H9 (cell line): Measurements from ENCODE around the gene CLPSL2. TPM values are rescaled to one million over a fixed set of nuclear protein-coding genes. Genes with fewer than 3 reads are reported as not detected.

Experiments used
- DNase-seq: peaks from one replicate; pipeline ENCODE4 v3.0.0-alpha.2; 2017
- H2AFZ ChIP-seq: one replicate; pipeline ENCODE4 v1.6.1; 2013; ENCODE audit warnings: mild to moderate bottlenecking, low read length, control low read depth, moderate library complexity
- H2AK5ac ChIP-seq: 2 replicates; pipeline ENCODE4 v1.6.1; 2013; ENCODE audit warnings: low read length, control low read depth, mixed read lengths; ENCODE audit not compliant: insufficient read length
- H2BK120ac ChIP-seq: one replicate; pipeline ENCODE4 v1.6.1; 2013; ENCODE audit warnings: low read depth, mild to moderate bottlenecking, low read length, control low read depth, inconsistent platforms; ENCODE audit not compliant: poor library complexity, severe bottlenecking
- H2BK12ac ChIP-seq: 2 replicates; pipeline ENCODE4 v1.6.1; 2013; ENCODE audit warnings: low read length, control low read depth, mixed read lengths, low read depth; ENCODE audit not compliant: insufficient read length
- H2BK15ac ChIP-seq: 2 replicates; pipeline ENCODE4 v1.6.1; 2013; ENCODE audit warnings: low read depth, low read length, control low read depth
- H2BK20ac ChIP-seq: one replicate; pipeline ENCODE4 v1.6.1; 2013; ENCODE audit warnings: low read depth, mild to moderate bottlenecking, low read length, control low read depth, inconsistent platforms; ENCODE audit not compliant: poor library complexity, severe bottlenecking
- H2BK5ac ChIP-seq: 2 replicates; pipeline ENCODE4 v1.6.1; 2013; ENCODE audit warnings: low read length, control low read depth, mixed read lengths; ENCODE audit not compliant: insufficient read length
- H3K14ac ChIP-seq: 2 replicates; pipeline ENCODE4 v1.6.1; 2013; ENCODE audit warnings: low read length, control low read depth; ENCODE audit not compliant: insufficient read depth
- H3K18ac ChIP-seq: 2 replicates; pipeline ENCODE4 v1.6.1; 2013; ENCODE audit warnings: low read depth, mild to moderate bottlenecking, mixed read lengths, low read length, control low read depth; ENCODE audit not compliant: insufficient read length
- H3K23ac ChIP-seq: 2 replicates; pipeline ENCODE4 v1.6.1; 2013; ENCODE audit warnings: low read length, control low read depth, mixed read lengths, low read depth; ENCODE audit not compliant: insufficient read length
- H3K23me2 ChIP-seq: 2 replicates; pipeline ENCODE4 v1.6.1; 2013; ENCODE audit warnings: low read depth, mild to moderate bottlenecking, mixed read lengths, low read length, control low read depth; ENCODE audit not compliant: insufficient read length, poor library complexity, severe bottlenecking
- H3K27ac ChIP-seq: 2 replicates; pipeline ENCODE4 v1.5.1; 2013; ENCODE audit warnings: low read length, control low read depth, mixed read lengths, low read depth; ENCODE audit not compliant: insufficient read length
- H3K27me3 ChIP-seq: 2 replicates; pipeline ENCODE4 v1.6.1; 2013; ENCODE audit warnings: low read length, control low read depth, inconsistent platforms; ENCODE audit not compliant: insufficient read depth
- H3K4ac ChIP-seq: 2 replicates; pipeline ENCODE4 v1.6.1; 2013; ENCODE audit warnings: low read depth, mild to moderate bottlenecking, control low read depth, inconsistent platforms, low read length, moderate library complexity
- H3K4me1 ChIP-seq: 2 replicates; pipeline ENCODE4 v1.6.1; 2013; ENCODE audit warnings: low read length, control low read depth, inconsistent platforms; ENCODE audit not compliant: insufficient read depth
- H3K4me2 ChIP-seq: 2 replicates; pipeline ENCODE4 v1.6.1; 2013; ENCODE audit warnings: low read length, control low read depth, mixed read lengths; ENCODE audit not compliant: insufficient read length, insufficient read depth
- H3K56ac ChIP-seq: 2 replicates; pipeline ENCODE4 v1.6.1; 2013; ENCODE audit warnings: low read depth, mild to moderate bottlenecking, mixed read lengths, low read length, control low read depth; ENCODE audit not compliant: insufficient read length
- H3K79me1 ChIP-seq: 2 replicates; pipeline ENCODE4 v1.6.1; 2013; ENCODE audit warnings: low read depth, mild to moderate bottlenecking, moderate library complexity, low read length, control low read depth, inconsistent platforms; ENCODE audit not compliant: insufficient read depth, poor library complexity, severe bottlenecking
- H3K79me2 ChIP-seq: 2 replicates; pipeline ENCODE4 v1.6.1; 2013; ENCODE audit warnings: low read length, control low read depth, inconsistent platforms; ENCODE audit not compliant: insufficient read depth
- H3K9ac ChIP-seq: 2 replicates; pipeline ENCODE4 v1.6.1; 2013; ENCODE audit warnings: low read length, control low read depth, mixed read lengths; ENCODE audit not compliant: insufficient read length; ENCODE audit errors: extremely low read depth
- H3K9me3 ChIP-seq: one replicate; pipeline ENCODE4 v1.6.1; 2013; ENCODE audit warnings: low read depth, low read length, inconsistent platforms; ENCODE audit not compliant: control insufficient read depth
- H3T11ph ChIP-seq: one replicate; pipeline ENCODE4 v1.6.1; 2013; ENCODE audit warnings: mild to moderate bottlenecking, low read length, control low read depth, inconsistent platforms
- H4K20me1 ChIP-seq: one replicate; pipeline ENCODE4 v1.6.1; 2013; ENCODE audit not compliant: control insufficient read depth, insufficient read length, insufficient read depth
- H4K5ac ChIP-seq: 2 replicates; pipeline ENCODE4 v1.6.1; 2013; ENCODE audit warnings: low read depth, mild to moderate bottlenecking, mixed read lengths, low read length, control low read depth; ENCODE audit not compliant: insufficient read length
- H4K8ac ChIP-seq: replicated peaks from 2 replicates; pipeline ENCODE4 v1.6.1; 2013; ENCODE audit warnings: low read length, control low read depth, mixed read lengths, low read depth; ENCODE audit not compliant: insufficient read length
- H4K91ac ChIP-seq: 2 replicates; pipeline ENCODE4 v1.6.1; 2013; ENCODE audit warnings: low read depth, mild to moderate bottlenecking, moderate library complexity, mixed read lengths, low read length, control low read depth; ENCODE audit not compliant: insufficient read length
- H3K27ac Mint-ChIP-seq, 3 experiments: 2 replicates in 2 of 3; 3 replicates in 1 of 3; pipeline ENCODE4 v1.8.0; 2020 to 2021; ENCODE audit warnings: mixed read lengths in 3 of 3, mild to moderate bottlenecking in 1 of 3, moderate library complexity in 1 of 3
- H3K27me3 Mint-ChIP-seq: 2 replicates; pipeline ENCODE4 v1.8.0; 2021; ENCODE audit warnings: low read depth, mild to moderate bottlenecking, moderate library complexity, mixed read lengths
- H3K36me3 Mint-ChIP-seq, 3 experiments: 2 replicates in 2 of 3; 3 replicates in 1 of 3; pipeline ENCODE4 v1.8.0; 2020 to 2021; ENCODE audit warnings: low read depth in 3 of 3, mixed read lengths in 3 of 3; ENCODE audit not compliant: insufficient read depth in 1 of 3
- H3K4me1 Mint-ChIP-seq, 2 experiments: 2 replicates each; pipeline ENCODE4 v1.8.0; 2020; ENCODE audit warnings: mixed read lengths in 2 of 2
- H3K4me3 Mint-ChIP-seq, 2 experiments: 2 replicates in 1 of 2; 3 replicates in 1 of 2; pipeline ENCODE4 v1.8.0; 2020 to 2021; ENCODE audit warnings: mild to moderate bottlenecking in 2 of 2, mixed read lengths in 2 of 2, moderate library complexity in 1 of 2
- H3K9me3 Mint-ChIP-seq, 2 experiments: 2 replicates in 1 of 2; 3 replicates in 1 of 2; pipeline ENCODE4 v1.8.0; 2020; ENCODE audit warnings: mild to moderate bottlenecking in 2 of 2, mixed read lengths in 2 of 2, moderate library complexity in 1 of 2
- WGBS: extraction: QIAGEN DNeasy Blood & Tissue Kit; methylation state at CpG from one replicate; pipeline ENCODE4 v1.1.7; 2013; ENCODE audit warnings: missing lambda C conversion rate, low lambda C conversion rate, mixed read lengths; ENCODE audit not compliant: insufficient read length; ENCODE audit errors: extremely low coverage; 5-methylcytosine and 5-hydroxymethylcytosine counted together
- total RNA-seq: library from RNA; stranded (reverse); gene quantifications from 2 replicates; pipeline ENCODE4 v1.2.1, GENCODE V29; 2021
- TF ChIP-seq, protein P1 (sequence below): fragments of 200-600 bp; sonication (generic); conservative IDR thresholded peaks from 3 replicates; pipeline ENCODE4 v1.8.0; 2021; ENCODE audit warnings: antibody characterized with exemption, mild to moderate bottlenecking

The CLPSL2 gene
- total RNA-seq, 1 experiment from 2014 or later: 4.4 TPM

DNA sequence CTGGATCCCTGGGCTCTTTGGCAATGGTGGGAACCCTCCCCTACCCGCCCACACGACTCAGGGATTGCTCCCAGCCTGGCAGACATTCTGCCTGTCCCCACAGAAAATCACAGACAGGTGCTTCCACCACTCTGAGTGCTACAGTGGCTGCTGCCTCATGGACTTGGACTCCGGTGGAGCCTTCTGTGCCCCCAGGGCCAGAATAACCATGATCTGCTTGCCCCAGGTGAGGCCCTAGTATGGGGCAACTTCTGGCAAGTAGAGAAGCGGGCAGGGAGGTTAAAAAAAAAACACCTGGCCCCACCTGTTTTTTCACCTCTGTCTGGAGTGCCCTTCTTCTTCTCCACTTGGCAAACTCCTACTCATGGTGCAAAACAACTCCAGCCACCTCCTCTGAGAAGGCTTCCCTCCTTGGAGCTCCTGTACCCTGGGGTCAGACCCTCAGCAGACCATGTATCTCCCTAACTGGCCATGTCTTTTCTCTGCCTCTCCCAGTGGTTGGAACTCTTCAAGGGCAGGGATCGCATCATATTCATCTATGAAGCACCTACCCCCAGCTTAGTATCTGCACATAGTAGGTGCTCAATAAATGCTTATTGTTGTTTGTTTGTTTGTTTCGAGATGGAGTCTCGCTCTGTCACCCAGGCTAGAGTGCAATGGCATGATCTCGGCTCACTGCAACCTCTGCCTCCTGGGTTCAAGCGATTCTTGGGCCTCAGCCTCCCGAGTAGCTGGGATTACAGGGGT is 1.1 kb downstream of the CLPSL2 start:
- Mint-ChIP-seq H3K27ac (no peak overlapping the region), H3K4me1 (peaks cover 13 to 14% of the 10 kb centered on the region in 2 experiments), H3K9me3 (no peaks in the 10 kb centered on the region), H3K27me3 (peaks cover 23% of the 10 kb centered on the region), H3K4me3 (peak overlapping the region; percentile 50 to 66), H3K36me3 (no peaks in the 10 kb centered on the region; a peak in 1 of 7 replicates)
- TF ChIP-seq, protein P1, sequence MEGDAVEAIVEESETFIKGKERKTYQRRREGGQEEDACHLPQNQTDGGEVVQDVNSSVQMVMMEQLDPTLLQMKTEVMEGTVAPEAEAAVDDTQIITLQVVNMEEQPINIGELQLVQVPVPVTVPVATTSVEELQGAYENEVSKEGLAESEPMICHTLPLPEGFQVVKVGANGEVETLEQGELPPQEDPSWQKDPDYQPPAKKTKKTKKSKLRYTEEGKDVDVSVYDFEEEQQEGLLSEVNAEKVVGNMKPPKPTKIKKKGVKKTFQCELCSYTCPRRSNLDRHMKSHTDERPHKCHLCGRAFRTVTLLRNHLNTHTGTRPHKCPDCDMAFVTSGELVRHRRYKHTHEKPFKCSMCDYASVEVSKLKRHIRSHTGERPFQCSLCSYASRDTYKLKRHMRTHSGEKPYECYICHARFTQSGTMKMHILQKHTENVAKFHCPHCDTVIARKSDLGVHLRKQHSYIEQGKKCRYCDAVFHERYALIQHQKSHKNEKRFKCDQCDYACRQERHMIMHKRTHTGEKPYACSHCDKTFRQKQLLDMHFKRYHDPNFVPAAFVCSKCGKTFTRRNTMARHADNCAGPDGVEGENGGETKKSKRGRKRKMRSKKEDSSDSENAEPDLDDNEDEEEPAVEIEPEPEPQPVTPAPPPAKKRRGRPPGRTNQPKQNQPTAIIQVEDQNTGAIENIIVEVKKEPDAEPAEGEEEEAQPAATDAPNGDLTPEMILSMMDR: no peak
- H4K5ac ChIP-seq: no peak overlapping the region
- no peaks in the 10 kb centered on the region for H4K20me1 ChIP-seq
- H3K23ac ChIP-seq: no peak overlapping the region
- H3K27me3 ChIP-seq: no peaks in the 10 kb centered on the region
- WGBS: no CpG with 5 or more reads among the region's 10 CpGs
- no peak overlapping the region for H2BK120ac ChIP-seq
- H3T11ph ChIP-seq: no peak overlapping the region
- peaks cover 3% of the 10 kb centered on the region for H3K23me2 ChIP-seq
- H3K27ac ChIP-seq: no peak overlapping the region
- H2BK5ac ChIP-seq: no peak overlapping the region
- H2BK20ac ChIP-seq: no peak overlapping the region
- no peak for DNase-seq
- H2BK12ac ChIP-seq: no peak overlapping the region
- H4K91ac ChIP-seq: no peak overlapping the region
- no peak overlapping the region for H3K4ac ChIP-seq
- H3K18ac ChIP-seq: no peak overlapping the region
- H3K4me2 ChIP-seq: no peak overlapping the region
- H3K9ac ChIP-seq: no peak overlapping the region
- H2AFZ ChIP-seq: no peak overlapping the region
- H3K14ac ChIP-seq: no peak overlapping the region
- no peak overlapping the region for H2BK15ac ChIP-seq
- H3K79me1 ChIP-seq: no peaks in the 10 kb centered on the region
- H3K56ac ChIP-seq: no peak overlapping the region
- no peaks in the 10 kb centered on the region for H3K9me3 ChIP-seq
- no peaks in the 10 kb centered on the region for H3K4me1 ChIP-seq
- no peak overlapping the region for H4K8ac ChIP-seq
- H3K79me2 ChIP-seq: no peaks in the 10 kb centered on the region
- H2AK5ac ChIP-seq: no peak overlapping the region
